ENCODE measurements around the gene IL11. TPM values are rescaled to one million over a fixed set of nuclear protein-coding genes. Genes with fewer than 3 reads are reported as not detected.
"Not testable (repeated sequence)": the region's sequence is repeated elsewhere in the genome, so short reads cannot be mapped to it uniquely, and the experiment has no call there.

Gene IL11
- total RNA-seq: under 1 TPM; 0.26 to 0.34 TPM

- no peak within 1 kb of the TSS for H3K4me3 Mint-ChIP-seq
- H3K27ac Mint-ChIP-seq: no peak within 1 kb of the TSS
- CTCF ChIA-PET: no interaction called here
Measured at GRCh38 chr19:55370305-55370988, at the start of gene IL11. Gene IL11, minus strand, starts transcription at chr19:55370463. Its CDS starts 153 bp downstream, at chr19:55370310.

GRCh38 chr19:55419624-55420236 lies 49.5 kb upstream of the IL11 start:
- CTCF ChIA-PET: interaction anchor here (0.9 to 1.6 kb wide), 4 partner anchors 127 to 279 kb away, joined by 3 to 4 read pairs (median 3); no protein-coding TSS in a partner anchor
- peaks cover 14% of the 10 kb centered on the region for H3K27me3 Mint-ChIP-seq (ENCODE audit: low read depth)
- H3K36me3 Mint-ChIP-seq (ENCODE audit: low read depth): no peaks in the 10 kb centered on the region
- peaks cover 25% of the 10 kb centered on the region for H3K4me1 Mint-ChIP-seq (ENCODE audit: low read depth)
- no peaks in the 10 kb centered on the region for H3K9me3 Mint-ChIP-seq (ENCODE audit: insufficient read depth)
- POLR2A ChIA-PET: interaction anchor here (2.2 kb wide), 1 partner anchor 12 kb away, joined by 5 read pairs; the partner anchor contains the start of gene UBE2S
- ATAC-seq: no peak
- no peak overlapping the region for H3K27ac Mint-ChIP-seq
- H3K4me3 Mint-ChIP-seq: no peak overlapping the region
- no peak for DNase-seq

More at GRCh38 chr19:55370305-55370988, at the start of gene IL11:
- DNase-seq: no peak
- POLR2A ChIA-PET: interaction anchor here (0.9 to 2.3 kb wide), 2 partner anchors 13 to 14 kb away, joined by 3 to 7 read pairs; partner anchors contain the start of gene TMEM238
- Mint-ChIP-seq H3K27me3 (ENCODE audit: low read depth) (peaks cover 40% of the 10 kb centered on the region), H3K9me3 (ENCODE audit: insufficient read depth) (no peaks in the 10 kb centered on the region), H3K36me3 (ENCODE audit: low read depth) (peaks cover 2% of the 10 kb centered on the region), H3K4me1 (ENCODE audit: low read depth) (peaks cover 11% of the 10 kb centered on the region)
- ATAC-seq: no peak

DNA sequence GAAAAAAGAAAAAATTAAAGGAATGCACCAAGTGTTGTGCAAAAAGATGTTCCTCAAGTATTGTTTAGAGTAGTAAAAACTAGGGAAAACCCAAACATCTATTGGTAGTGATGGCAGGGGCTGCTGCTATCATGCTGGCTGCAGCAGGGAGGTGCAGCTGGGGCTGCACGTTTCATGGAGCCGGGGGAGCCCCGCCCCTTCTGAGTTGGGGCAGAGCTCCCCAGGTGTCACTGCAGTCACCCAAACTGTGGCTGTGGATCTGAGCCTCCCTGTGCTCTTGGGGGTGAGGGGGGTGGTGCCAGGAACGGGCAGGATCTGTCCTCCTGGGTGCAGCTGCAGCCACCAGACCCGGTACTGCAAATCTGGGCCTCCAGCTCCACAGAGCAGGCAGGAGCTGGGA lies 48.8 kb upstream of the IL11 start:
- Mint-ChIP-seq H3K4me1 (ENCODE audit: low read depth) (peaks cover 25% of the 10 kb centered on the region), H3K27me3 (ENCODE audit: low read depth) (peaks cover 13% of the 10 kb centered on the region), H3K9me3 (ENCODE audit: insufficient read depth) (no peaks in the 10 kb centered on the region), H3K36me3 (ENCODE audit: low read depth) (no peaks in the 10 kb centered on the region), H3K4me3 (no peak overlapping the region), H3K27ac (no peak overlapping the region)
- CTCF ChIA-PET: interaction anchor here (0.9 to 1.7 kb wide), 7 partner anchors 26 to 278 kb away, joined by 3 to 7 read pairs (median 4); no protein-coding TSS in a partner anchor
- POLR2A ChIA-PET: interaction anchor here (1.0 kb wide), 1 partner anchor 36 kb away, joined by 3 read pairs; no protein-coding TSS in a partner anchor
- DNase-seq: no peak
- no peak for ATAC-seq

- ATAC-seq (peak; percentile 76), DNase-seq (peak; percentile 71)
- Mint-ChIP-seq H3K4me1 (ENCODE audit: low read depth) (peaks cover 25% of the 10 kb centered on the region), H3K27ac (no peak overlapping the region), H3K27me3 (ENCODE audit: low read depth) (peaks cover 9% of the 10 kb centered on the region), H3K4me3 (no peak overlapping the region), H3K36me3 (ENCODE audit: low read depth) (no peaks in the 10 kb centered on the region), H3K9me3 (ENCODE audit: insufficient read depth) (no peaks in the 10 kb centered on the region)
- POLR2A ChIA-PET: interaction anchor here (0.5 to 2.1 kb wide), 3 partner anchors 11 to 207 kb away, joined by 3 to 4 read pairs (median 3); partner anchors contain the start of gene UBE2S
- CTCF ChIA-PET: interaction anchor here (1.0 to 1.7 kb wide), 10 partner anchors 13 to 277 kb away, joined by 3 to 8 read pairs (median 4); partner anchors contain the start of gene TMEM238
Measured at GRCh38 chr19:55418185-55418584, 47.9 kb upstream of the IL11 start.

GRCh38 chr19:55410168-55410567 lies 39.9 kb upstream of the IL11 start:
- no peak overlapping the region for H3K4me3 Mint-ChIP-seq
- ChIA-PET POLR2A (no interaction called here), CTCF (interaction anchor here (1.6 kb wide), 1 partner anchor 529 kb away, joined by 3 read pairs; no protein-coding TSS in a partner anchor)
- H3K27me3 Mint-ChIP-seq (ENCODE audit: low read depth): peaks cover 13% of the 10 kb centered on the region
- H3K27ac Mint-ChIP-seq: no peak overlapping the region
- peaks cover 38% of the 10 kb centered on the region for H3K36me3 Mint-ChIP-seq (ENCODE audit: low read depth)
- ATAC-seq (no peak), DNase-seq (no peak)
- peaks cover 26% of the 10 kb centered on the region for H3K4me1 Mint-ChIP-seq (ENCODE audit: low read depth)
- peaks cover 7% of the 10 kb centered on the region for H3K9me3 Mint-ChIP-seq (ENCODE audit: insufficient read depth)

- H3K27ac Mint-ChIP-seq: peak overlapping the region; percentile 99
- not testable (repeated sequence) for H3K9me3 Mint-ChIP-seq (ENCODE audit: insufficient read depth)
Measured at GRCh38 chr19:55409179-55409578, 38.9 kb upstream of the IL11 start.

GRCh38 chr19:55408533-55408872 lies 38.2 kb upstream of the IL11 start:
- H3K27ac Mint-ChIP-seq: peak overlapping the region; percentile 99
- H3K36me3 Mint-ChIP-seq (ENCODE audit: low read depth): peaks cover 51% of the 10 kb centered on the region
- no peak for ATAC-seq
- peaks cover 8% of the 10 kb centered on the region for H3K27me3 Mint-ChIP-seq (ENCODE audit: low read depth)
- POLR2A ChIA-PET: interaction anchor here (0.6 to 1.5 kb wide), 4 partner anchors 21 to 302 kb away, joined by 3 to 4 read pairs (median 4); no protein-coding TSS in a partner anchor
- peak overlapping the region; percentile 96 for H3K4me3 Mint-ChIP-seq
- CTCF ChIA-PET: interaction anchor here (0.6 to 1.1 kb wide), 3 partner anchors 59 to 302 kb away, joined by 3 read pairs; partner anchors contain the start of gene KMT5C
- H3K9me3 Mint-ChIP-seq (ENCODE audit: insufficient read depth): peaks cover 7% of the 10 kb centered on the region
- H3K4me1 Mint-ChIP-seq (ENCODE audit: low read depth): peaks cover 34% of the 10 kb centered on the region
- DNase-seq: no peak

More at GRCh38 chr19:55409179-55409578, 38.9 kb upstream of the IL11 start:
- not testable (repeated sequence) for H3K27me3 Mint-ChIP-seq (ENCODE audit: low read depth); DNase-seq; ATAC-seq; H3K4me3 Mint-ChIP-seq
- Mint-ChIP-seq H3K36me3 (ENCODE audit: low read depth) (peaks cover 45% of the 10 kb centered on the region), H3K4me1 (ENCODE audit: low read depth) (peaks cover 28% of the 10 kb centered on the region)
- ChIA-PET POLR2A (interaction anchor here (0.6 to 1.5 kb wide), 4 partner anchors 22 to 302 kb away, joined by 3 to 4 read pairs (median 4); no protein-coding TSS in a partner anchor), CTCF (interaction anchor here (0.6 to 1.1 kb wide), 4 partner anchors 58 to 303 kb away, joined by 3 read pairs; partner anchors contain the start of gene KMT5C)

DNA sequence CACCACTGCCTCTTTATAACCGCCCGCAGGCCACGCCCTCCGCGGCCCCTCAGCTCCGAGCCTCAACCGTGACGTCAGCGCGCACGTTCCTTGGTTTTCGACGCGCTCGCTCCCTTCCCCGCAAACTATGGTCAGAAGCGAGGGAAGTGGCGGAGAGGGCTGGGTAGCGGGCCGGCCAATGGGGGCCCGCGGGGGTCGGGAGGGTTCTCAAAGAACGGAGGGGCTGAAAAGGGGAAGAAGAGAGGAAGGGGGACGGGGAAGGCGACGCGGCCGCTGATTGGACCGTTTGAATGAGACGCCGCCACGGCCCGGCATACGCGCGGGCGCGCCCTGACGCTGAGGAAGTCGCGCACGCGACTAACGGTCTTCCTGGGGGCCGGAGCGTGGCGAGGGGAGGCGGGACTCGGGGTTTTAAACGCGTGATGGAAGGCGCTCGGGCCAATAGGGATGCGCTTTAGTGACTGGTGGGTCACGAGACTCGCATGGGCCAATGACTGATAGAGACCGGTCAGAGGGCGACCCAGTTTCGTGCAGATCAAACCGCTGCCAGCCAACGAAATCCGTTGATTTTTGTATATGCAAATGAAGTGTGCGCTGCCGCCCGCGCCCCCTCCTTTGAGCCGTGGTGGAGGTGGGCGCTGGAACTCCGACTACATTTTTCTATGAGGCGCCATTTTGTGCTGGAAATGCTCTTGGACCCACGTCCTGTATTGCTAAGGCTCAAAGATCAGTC lies 37.7 kb upstream of the IL11 start:
- CTCF ChIA-PET: interaction anchor here (1.0 to 1.5 kb wide), 3 partner anchors 54 to 116 kb away, joined by 3 to 5 read pairs (median 3); partner anchors contain the start of genes ISOC2 and KMT5C
- H3K4me3 Mint-ChIP-seq: peak overlapping the region; percentile 96
- H3K9me3 Mint-ChIP-seq (ENCODE audit: insufficient read depth): peaks cover 7% of the 10 kb centered on the region
- peak overlapping the region; percentile 99 for H3K27ac Mint-ChIP-seq
- H3K27me3 Mint-ChIP-seq (ENCODE audit: low read depth): peaks cover 8% of the 10 kb centered on the region
- H3K36me3 Mint-ChIP-seq (ENCODE audit: low read depth): peaks cover 55% of the 10 kb centered on the region
- DNase-seq: peak; percentile 99
- peak; percentile 92 for ATAC-seq
- H3K4me1 Mint-ChIP-seq (ENCODE audit: low read depth): peaks cover 38% of the 10 kb centered on the region
- POLR2A ChIA-PET: interaction anchor here (0.5 to 10.8 kb wide), 28 partner anchors 9 to 323 kb away, joined by 3 to 213 read pairs (median 4); partner anchors contain the start of genes FIZ1, ISOC2, KMT5C and NAT14

- Mint-ChIP-seq H3K27ac (peak within 1 kb of the TSS; percentile 99), H3K36me3 (ENCODE audit: low read depth) (peaks cover 60% of the 10 kb centered on the region), H3K4me3 (peak within 1 kb of the TSS; percentile 96), H3K4me1 (ENCODE audit: low read depth) (peaks cover 43% of the 10 kb centered on the region)
- CTCF ChIA-PET: interaction anchor here (1.0 to 1.5 kb wide), 3 partner anchors 54 to 115 kb away, joined by 3 to 5 read pairs (median 3); partner anchors contain the start of genes ISOC2 and KMT5C
- not testable (repeated sequence) for H3K9me3 Mint-ChIP-seq (ENCODE audit: insufficient read depth); H3K27me3 Mint-ChIP-seq (ENCODE audit: low read depth); DNase-seq
- POLR2A ChIA-PET: interaction anchor here (0.6 to 10.8 kb wide), 29 partner anchors 10 to 323 kb away, joined by 3 to 213 read pairs (median 4); partner anchors contain the start of genes FIZ1, KMT5C, NAT14 and PPP6R1
- ATAC-seq: peak; percentile 69
Measured at GRCh38 chr19:55407550-55407799, 37.2 kb upstream of the IL11 start, which contains the start of gene UBE2S. Gene UBE2S, minus strand, starts transcription at chr19:55407788. Its CDS starts 199 bp downstream, at chr19:55407589.

DNA sequence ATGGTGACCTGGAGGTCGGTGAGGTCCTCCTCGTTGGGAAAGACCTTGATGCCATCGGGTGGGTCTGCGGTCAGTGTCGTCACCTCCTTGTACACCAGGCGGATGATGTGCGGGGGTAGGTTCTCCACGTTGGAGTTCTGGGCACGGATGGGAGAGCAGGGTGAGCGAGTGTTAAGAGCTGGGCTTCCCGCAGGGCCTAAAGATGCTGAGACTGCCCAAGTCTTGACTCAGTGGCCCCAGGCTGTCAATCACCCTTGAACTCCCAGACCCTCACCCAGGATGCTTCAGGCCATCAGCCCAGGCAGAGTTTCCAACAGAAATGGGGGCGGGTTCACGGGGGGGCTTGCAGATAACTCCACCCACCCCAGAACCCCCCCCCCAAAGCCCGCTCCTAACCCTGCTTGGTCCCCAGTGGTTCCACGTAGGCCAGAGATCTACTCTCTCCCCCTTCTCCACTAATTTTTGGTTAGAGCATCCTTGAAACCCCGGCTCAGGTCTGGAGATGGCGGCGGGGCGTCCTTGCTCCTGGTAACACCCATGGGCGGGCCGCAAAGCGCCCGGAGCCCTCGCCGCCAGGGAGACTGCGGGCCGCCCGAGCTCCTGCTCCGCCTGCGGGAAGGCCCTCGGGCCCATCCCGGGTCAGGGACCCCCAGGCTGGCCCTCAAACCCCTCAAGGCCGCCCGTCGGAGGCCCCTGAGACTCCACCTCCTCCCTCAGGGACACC lies 36.7 kb upstream of the IL11 start:
- ATAC-seq (no peak), DNase-seq (peak; percentile 47)
- peaks cover 6% of the 10 kb centered on the region for H3K27me3 Mint-ChIP-seq (ENCODE audit: low read depth)
- H3K27ac Mint-ChIP-seq: peak overlapping the region; percentile 90
- peak overlapping the region; percentile 96 for H3K4me3 Mint-ChIP-seq
- POLR2A ChIA-PET: interaction anchor here (0.6 to 10.8 kb wide), 28 partner anchors 9 to 1206 kb away, joined by 3 to 213 read pairs (median 4); partner anchors contain the start of genes FIZ1, KMT5C, NAT14 and PPP6R1
- H3K9me3 Mint-ChIP-seq (ENCODE audit: insufficient read depth): peaks cover 7% of the 10 kb centered on the region
- H3K36me3 Mint-ChIP-seq (ENCODE audit: low read depth): peaks cover 65% of the 10 kb centered on the region
- CTCF ChIA-PET: interaction anchor here (1.0 to 2.0 kb wide), 4 partner anchors 55 to 115 kb away, joined by 3 to 5 read pairs (median 4); partner anchors contain the start of genes ISOC2 and KMT5C
- peaks cover 48% of the 10 kb centered on the region for H3K4me1 Mint-ChIP-seq (ENCODE audit: low read depth)
